BLaER1 treated with 17β-estradiol and CSF1 and Interleukin-3, amounts not matched to agents 10 nM and 100 nM (cell line): ENCODE measurements around the gene KLHL36.

Source experiments
- H3K27ac ChIP-seq, 11 experiments: shearing (Covaris generic); formaldehyde crosslinking; 2 replicates each; pipeline ENCODE4 v1.8.1; 2022
- H3K27me3 ChIP-seq, 11 experiments: shearing (Covaris generic); formaldehyde crosslinking; 2 replicates each; pipeline ENCODE4 v1.8.1; 2022
- H3K36me3 ChIP-seq, 11 experiments: shearing (Covaris generic); formaldehyde crosslinking; 2 replicates each; pipeline ENCODE4 v1.8.1; 2022
- H3K4me1 ChIP-seq, 10 experiments: shearing (Covaris generic); formaldehyde crosslinking; 2 replicates each; pipeline ENCODE4 v1.8.1; 2022
- H3K4me2 ChIP-seq, 11 experiments: shearing (Covaris generic); formaldehyde crosslinking; 2 replicates each; pipeline ENCODE4 v1.8.1; 2022
- H3K4me3 ChIP-seq, 10 experiments: shearing (Covaris generic); formaldehyde crosslinking; 2 replicates each; pipeline ENCODE4 v1.8.1; 2022
- H3K9ac ChIP-seq, 11 experiments: shearing (Covaris generic); formaldehyde crosslinking; 2 replicates each; pipeline ENCODE4 v1.8.1; 2022
- H3K9me3 ChIP-seq, 11 experiments: shearing (Covaris generic); formaldehyde crosslinking; replicated peaks in 1 of 11; 2 replicates each; pipeline ENCODE4 v1.8.1; 2022
- H4K20me1 ChIP-seq, 11 experiments: shearing (Covaris generic); formaldehyde crosslinking; 2 replicates each; pipeline ENCODE4 v1.8.1; 2022
- Cebpa-rat ChIP-seq, 11 experiments: shearing (Covaris generic); IDR thresholded peaks; 2 replicates each; pipeline ENCODE4 v1.8.1; 2022

KLHL36 gene

GRCh38 chr16:84672276-84673202, 24.2 kb downstream of the KLHL36 start:
- Histone ChIP-seq H3K4me1 (peaks cover 14 to 30% (median 19%) of the 10 kb centered on the region in 10 experiments), H3K9ac (no peak overlapping the region; a peak in 2 of 22 replicates), H3K27me3 (no peaks in the 10 kb centered on the region), H4K20me1 (peaks cover 0 to 8% (median 0%) of the 10 kb centered on the region in 11 experiments; a peak in 5 of 22 replicates), H3K4me2 (peak overlapping the region; percentile 30 to 77 (median 61); a peak in 21 of 22 replicates), H3K4me3 (no peak overlapping the region), H3K36me3 (peaks cover 0 to 10% (median 0%) of the 10 kb centered on the region in 11 experiments; a peak in 7 of 22 replicates), H3K9me3 (no peaks in the 10 kb centered on the region), H3K27ac (peak overlapping the region in 1 of 11 experiments; percentile 59; a peak in 3 of 22 replicates)
- TF ChIP-seq Cebpa-rat (IDR thresholded peaks at IDR 0.05) = no peak

- peak overlapping the region; percentile 30 to 77 (median 61) for H3K4me2 ChIP-seq
- TF ChIP-seq Cebpa-rat (IDR thresholded peaks at IDR 0.05) = peak in 1 of 11 experiments; percentile 17; a peak in 1 of 22 replicates
Measured at GRCh38 chr16:84673203-84673535, 24.9 kb downstream of the KLHL36 start.

GRCh38 chr16:84673561-84673960, 25.2 kb downstream of the KLHL36 start:
- H3K27me3 ChIP-seq = no peaks in the 10 kb centered on the region
- H4K20me1 ChIP-seq = peaks cover 0 to 8% (median 0%) of the 10 kb centered on the region in 11 experiments; a peak in 3 of 22 replicates
- H3K9me3 ChIP-seq = no peaks in the 10 kb centered on the region
- no peaks in the 10 kb centered on the region; a peak in 1 of 22 replicates for H3K36me3 ChIP-seq
- peak overlapping the region in 4 of 11 experiments; percentile 7 to 33 (median 20); a peak in 6 of 22 replicates for H3K9ac ChIP-seq
- peak overlapping the region; percentile 30 to 77 (median 61) for H3K4me2 ChIP-seq
- H3K4me3 ChIP-seq = no peak overlapping the region
- peak overlapping the region in 5 of 11 experiments; percentile 1 to 59 (median 54); a peak in 8 of 22 replicates for H3K27ac ChIP-seq
- peaks cover 14 to 27% (median 19%) of the 10 kb centered on the region in 10 experiments for H3K4me1 ChIP-seq
- no peak for TF ChIP-seq Cebpa-rat (IDR thresholded peaks at IDR 0.05)

More at GRCh38 chr16:84673203-84673535, 24.9 kb downstream of the KLHL36 start:
- Histone ChIP-seq H3K9me3 (no peaks in the 10 kb centered on the region), H3K9ac (peak overlapping the region in 3 of 11 experiments; percentile 7 to 33 (median 20); a peak in 5 of 22 replicates), H3K36me3 (peaks cover 0 to 3% (median 0%) of the 10 kb centered on the region in 11 experiments; a peak in 6 of 22 replicates), H3K4me1 (peaks cover 14 to 27% (median 19%) of the 10 kb centered on the region in 10 experiments), H4K20me1 (peaks cover 0 to 8% (median 0%) of the 10 kb centered on the region in 11 experiments; a peak in 4 of 22 replicates), H3K4me3 (no peak overlapping the region), H3K27ac (peak overlapping the region in 4 of 11 experiments; percentile 43 to 59 (median 55); a peak in 4 of 22 replicates), H3K27me3 (no peaks in the 10 kb centered on the region)

- H3K27ac ChIP-seq = no peak overlapping the region
- H4K20me1 ChIP-seq = peaks cover 0 to 8% (median 0%) of the 10 kb centered on the region in 11 experiments; a peak in 3 of 22 replicates
- no peaks in the 10 kb centered on the region for H3K36me3 ChIP-seq
- H3K27me3 ChIP-seq = no peaks in the 10 kb centered on the region
- no peak overlapping the region for H3K4me3 ChIP-seq
- peaks cover 14 to 36% (median 25%) of the 10 kb centered on the region in 10 experiments for H3K4me1 ChIP-seq
- TF ChIP-seq Cebpa-rat (IDR thresholded peaks at IDR 0.05) = no peak
- H3K4me2 ChIP-seq = no peak overlapping the region
- no peak overlapping the region for H3K9ac ChIP-seq
- no peaks in the 10 kb centered on the region for H3K9me3 ChIP-seq
Measured at GRCh38 chr16:84675423-84675822, 27.1 kb downstream of the KLHL36 start.

GRCh38 chr16:84675884-84676283, 27.6 kb downstream of the KLHL36 start:
- H3K9me3 ChIP-seq = no peaks in the 10 kb centered on the region
- peaks cover 14 to 40% (median 28%) of the 10 kb centered on the region in 10 experiments for H3K4me1 ChIP-seq
- H3K36me3 ChIP-seq = no peaks in the 10 kb centered on the region
- no peak overlapping the region for H3K27ac ChIP-seq
- H3K4me3 ChIP-seq = no peak overlapping the region
- H3K9ac ChIP-seq = no peak overlapping the region
- no peak overlapping the region for H3K4me2 ChIP-seq
- H3K27me3 ChIP-seq = no peaks in the 10 kb centered on the region
- TF ChIP-seq Cebpa-rat (IDR thresholded peaks at IDR 0.05) = no peak
- peaks cover 0 to 8% (median 0%) of the 10 kb centered on the region in 11 experiments; a peak in 3 of 22 replicates for H4K20me1 ChIP-seq

GRCh38 chr16:84677017-84677803, 28.9 kb downstream of the KLHL36 start:
- H3K4me2 ChIP-seq = no peak overlapping the region
- H3K27ac ChIP-seq = no peak overlapping the region

GRCh38 chr16:84677849-84678248, 29.5 kb downstream of the KLHL36 start:
- H4K20me1 ChIP-seq = peaks cover 0 to 5% (median 0%) of the 10 kb centered on the region in 11 experiments; a peak in 3 of 22 replicates
- H3K9me3 ChIP-seq = no peaks in the 10 kb centered on the region
- no peaks in the 10 kb centered on the region for H3K36me3 ChIP-seq
- H3K27me3 ChIP-seq = no peaks in the 10 kb centered on the region
- TF ChIP-seq Cebpa-rat (IDR thresholded peaks at IDR 0.05) = no peak
- peaks cover 12 to 32% (median 23%) of the 10 kb centered on the region in 10 experiments for H3K4me1 ChIP-seq
- no peak overlapping the region for H3K4me2 ChIP-seq
- no peak overlapping the region for H3K4me3 ChIP-seq
- no peak overlapping the region for H3K9ac ChIP-seq
- no peak overlapping the region for H3K27ac ChIP-seq

More at GRCh38 chr16:84677017-84677803, 28.9 kb downstream of the KLHL36 start:
- Histone ChIP-seq H3K27me3 (no peaks in the 10 kb centered on the region), H3K4me1 (peaks cover 14 to 38% (median 28%) of the 10 kb centered on the region in 10 experiments), H4K20me1 (peaks cover 0 to 8% (median 0%) of the 10 kb centered on the region in 11 experiments; a peak in 3 of 22 replicates), H3K9me3 (no peaks in the 10 kb centered on the region), H3K9ac (no peak overlapping the region), H3K4me3 (no peak overlapping the region), H3K36me3 (no peaks in the 10 kb centered on the region)
- TF ChIP-seq Cebpa-rat (IDR thresholded peaks at IDR 0.05) = no peak

GRCh38 chr16:84678541-84678940, 30.2 kb downstream of the KLHL36 start:
- no peak overlapping the region for H3K9ac ChIP-seq
- TF ChIP-seq Cebpa-rat (IDR thresholded peaks at IDR 0.05) = no peak
- H3K4me2 ChIP-seq = no peak overlapping the region
- no peak overlapping the region for H3K4me3 ChIP-seq
- no peaks in the 10 kb centered on the region for H3K27me3 ChIP-seq
- no peak overlapping the region for H3K27ac ChIP-seq
- no peaks in the 10 kb centered on the region; a peak in 1 of 22 replicates for H4K20me1 ChIP-seq
- H3K4me1 ChIP-seq = peaks cover 6 to 25% (median 16%) of the 10 kb centered on the region in 10 experiments
- no peaks in the 10 kb centered on the region for H3K36me3 ChIP-seq
- no peaks in the 10 kb centered on the region for H3K9me3 ChIP-seq
